Activated B cell treated with CpG ODN at 0.5 μM for 24 hours (primary cell): ENCODE results near the gene ARHGAP26. TPM values are rescaled to one million over a fixed set of nuclear protein-coding genes. Genes with fewer than 3 reads are reported as not detected.

ENCODE experiments used
- ATAC-seq: fragments of 200-7000 bp; cut with Tn5 transposase; one replicate; pipeline ENCODE4 v1.10.0; 2021; ENCODE audit warnings: low read depth, mild to moderate bottlenecking, moderate library complexity
- CTCF ChIA-PET: fragments of 350-600 bp; sonication (Branson Sonifier 250); formaldehyde crosslinking; loops from one replicate; lab custom pipeline; 2021; ENCODE audit warnings: antibody characterized with exemption; lab: Charles Lee
- POLR2A ChIA-PET: fragments of 350-600 bp; sonication (Branson Sonifier 250); formaldehyde crosslinking; loops from one replicate; lab custom pipeline; 2021; ENCODE audit warnings: antibody characterized with exemption; lab: Charles Lee
- DNase-seq: peaks from one replicate; pipeline ENCODE4 v3.0.0; 2022
- H3K27ac Mint-ChIP-seq: one replicate; pipeline ENCODE4 v1.8.0; 2020; ENCODE audit warnings: mixed read lengths
- H3K27me3 Mint-ChIP-seq: one replicate; pipeline ENCODE4 v1.8.0; 2021; ENCODE audit warnings: mixed read lengths
- H3K36me3 Mint-ChIP-seq: one replicate; pipeline ENCODE4 v1.8.0; 2021; ENCODE audit warnings: low read depth, mixed read lengths
- H3K4me1 Mint-ChIP-seq: one replicate; pipeline ENCODE4 v1.8.0; 2021; ENCODE audit warnings: mixed read lengths
- H3K4me3 Mint-ChIP-seq: one replicate; pipeline ENCODE4 v1.8.0; 2020; ENCODE audit warnings: mild to moderate bottlenecking, mixed read lengths
- H3K9me3 Mint-ChIP-seq: one replicate; pipeline ENCODE4 v1.8.0; 2020; ENCODE audit warnings: mixed read lengths
- intact Hi-C: fragments of 100-400 bp; cut with micrococcal nuclease; formaldehyde crosslinking; loops from one replicate; pipeline ENCODE4 v1.15.1; 2024
- total RNA-seq: library from RNA; stranded (reverse); gene quantifications from 2 replicates; pipeline ENCODE4 v1.2.3, GENCODE V29; 2022
- TF ChIP-seq, protein P1 (sequence below): fragments of 200-600 bp; IDR thresholded peaks from one replicate; pipeline ENCODE4 v1.8.0; 2022; ENCODE audit warnings: antibody characterized with exemption, mild to moderate bottlenecking

ARHGAP26 gene
- total RNA-seq, 1 donor from 2014 or later, result 20.9 TPM

DNA sequence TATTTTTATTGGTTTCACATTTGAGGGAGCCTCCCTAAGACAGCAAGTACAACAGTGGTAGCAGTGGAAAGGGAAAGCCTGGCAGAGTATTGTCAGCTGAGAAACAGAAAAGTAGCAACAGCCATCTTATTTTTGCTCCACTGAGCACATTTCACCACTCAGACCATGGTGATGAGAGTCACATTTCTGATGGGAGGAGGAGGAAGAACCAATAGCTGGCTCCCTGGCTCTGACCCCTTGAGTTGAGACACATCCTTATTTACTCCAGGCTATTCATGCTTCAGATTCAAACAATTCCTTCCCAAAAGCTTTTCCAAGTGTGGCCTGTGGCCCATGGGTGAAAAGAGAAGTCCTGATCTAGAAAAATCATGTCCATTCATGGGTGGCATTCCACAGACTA, 236.3 kb downstream of the ARHGAP26 start:
- no peak overlapping the region for H3K4me3 Mint-ChIP-seq
- DNase-seq, result no peak
- H3K9me3 Mint-ChIP-seq, result no peaks in the 10 kb centered on the region
- intact Hi-C loops, result loop anchor here (10.0 kb wide), 2 partner anchors 232 to 558 kb away; partner anchors contain the start of gene ARHGAP26
- H3K27ac Mint-ChIP-seq, result no peak overlapping the region
- H3K36me3 Mint-ChIP-seq, result no peaks in the 10 kb centered on the region
- ATAC-seq, result no peak
- ChIA-PET POLR2A (no interaction called here), CTCF (no interaction called here)
- H3K27me3 Mint-ChIP-seq, result no peaks in the 10 kb centered on the region
- peaks cover 79% of the 10 kb centered on the region for H3K4me1 Mint-ChIP-seq
- TF ChIP-seq, protein P1, sequence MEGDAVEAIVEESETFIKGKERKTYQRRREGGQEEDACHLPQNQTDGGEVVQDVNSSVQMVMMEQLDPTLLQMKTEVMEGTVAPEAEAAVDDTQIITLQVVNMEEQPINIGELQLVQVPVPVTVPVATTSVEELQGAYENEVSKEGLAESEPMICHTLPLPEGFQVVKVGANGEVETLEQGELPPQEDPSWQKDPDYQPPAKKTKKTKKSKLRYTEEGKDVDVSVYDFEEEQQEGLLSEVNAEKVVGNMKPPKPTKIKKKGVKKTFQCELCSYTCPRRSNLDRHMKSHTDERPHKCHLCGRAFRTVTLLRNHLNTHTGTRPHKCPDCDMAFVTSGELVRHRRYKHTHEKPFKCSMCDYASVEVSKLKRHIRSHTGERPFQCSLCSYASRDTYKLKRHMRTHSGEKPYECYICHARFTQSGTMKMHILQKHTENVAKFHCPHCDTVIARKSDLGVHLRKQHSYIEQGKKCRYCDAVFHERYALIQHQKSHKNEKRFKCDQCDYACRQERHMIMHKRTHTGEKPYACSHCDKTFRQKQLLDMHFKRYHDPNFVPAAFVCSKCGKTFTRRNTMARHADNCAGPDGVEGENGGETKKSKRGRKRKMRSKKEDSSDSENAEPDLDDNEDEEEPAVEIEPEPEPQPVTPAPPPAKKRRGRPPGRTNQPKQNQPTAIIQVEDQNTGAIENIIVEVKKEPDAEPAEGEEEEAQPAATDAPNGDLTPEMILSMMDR, result no peak

DNA sequence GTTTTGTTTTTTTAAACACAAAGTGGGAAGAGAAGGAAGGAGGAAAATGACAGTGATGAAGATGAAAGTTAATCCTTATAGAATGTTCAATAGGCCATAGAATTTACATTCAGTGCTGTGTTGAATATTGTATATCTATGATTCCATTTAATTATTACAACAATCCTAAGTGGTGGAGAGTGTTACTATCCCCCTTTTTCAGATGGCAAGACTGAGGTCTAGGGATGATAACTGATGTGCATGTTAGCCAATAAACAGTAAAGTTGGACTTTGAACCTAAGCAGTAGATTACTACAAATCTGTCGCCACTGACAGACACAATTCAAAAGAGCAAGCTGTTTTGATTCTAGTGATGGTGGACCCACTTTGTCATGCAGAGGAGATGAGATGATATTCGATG, 237.9 kb downstream of the ARHGAP26 start:
- CTCF ChIA-PET, result interaction anchor here (1.3 kb wide), 1 partner anchor 1183 kb away, joined by 4 read pairs; no protein-coding TSS in a partner anchor
- intact Hi-C loops, result loop anchor here (2.0 to 10.0 kb wide), 3 partner anchors 23 to 557 kb away; partner anchors contain the start of gene ARHGAP26
- POLR2A ChIA-PET, result no interaction called here
- no peak overlapping the region for H3K4me3 Mint-ChIP-seq
- H3K27me3 Mint-ChIP-seq, result no peaks in the 10 kb centered on the region
- no peaks in the 10 kb centered on the region for H3K9me3 Mint-ChIP-seq
- H3K27ac Mint-ChIP-seq, result no peak overlapping the region
- DNase-seq (no peak), ATAC-seq (no peak)
- H3K36me3 Mint-ChIP-seq, result no peaks in the 10 kb centered on the region
- peaks cover 64% of the 10 kb centered on the region for H3K4me1 Mint-ChIP-seq
- TF ChIP-seq, protein P1, result no peak

DNA sequence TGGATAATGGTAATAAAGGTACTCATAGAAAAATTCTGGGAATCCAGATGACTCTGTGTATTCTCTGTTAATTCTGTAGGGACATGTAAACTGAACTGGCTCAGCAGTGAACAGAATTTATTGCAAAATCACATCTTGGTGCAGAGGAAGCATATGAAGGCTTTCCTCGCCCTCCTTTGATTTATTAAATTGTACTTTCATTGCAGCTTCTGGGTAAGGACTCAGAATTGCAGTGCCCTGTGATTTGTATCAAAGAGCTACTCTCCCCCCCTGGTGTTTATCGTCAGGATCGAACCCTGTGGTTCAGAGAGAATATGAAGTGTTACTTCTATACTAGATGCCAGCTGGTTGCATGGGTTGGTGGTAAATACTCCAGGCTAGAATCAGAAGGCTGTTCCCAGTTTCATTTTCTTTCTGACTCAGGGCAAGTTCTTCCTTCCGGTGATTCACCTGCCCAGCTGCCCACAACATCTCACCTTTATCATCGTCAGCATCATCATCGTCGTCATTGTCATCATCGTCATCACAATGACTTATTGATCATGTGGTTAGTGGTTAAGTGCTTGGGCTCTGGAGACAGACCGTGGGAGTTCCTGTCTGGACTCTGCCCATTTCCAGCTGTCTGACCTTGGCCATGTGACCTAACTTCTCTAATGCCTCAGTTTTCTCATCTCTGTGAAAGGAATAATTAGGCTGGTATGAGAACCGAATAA, 238.8 kb downstream of the ARHGAP26 start:
- POLR2A ChIA-PET, result interaction anchor here (1.0 to 1.4 kb wide), 3 partner anchors 83 to 426 kb away, joined by 3 to 11 read pairs (median 3); partner anchors contain the start of gene NR3C1
- Mint-ChIP-seq H3K27me3 (no peaks in the 10 kb centered on the region), H3K9me3 (no peaks in the 10 kb centered on the region), H3K4me1 (peaks cover 55% of the 10 kb centered on the region), H3K27ac (peak overlapping the region; percentile 80), H3K4me3 (peak overlapping the region; percentile 30), H3K36me3 (no peaks in the 10 kb centered on the region)
- intact Hi-C loops, result loop anchor here (1.0 to 10.0 kb wide), 5 partner anchors 22 to 556 kb away; partner anchors contain the start of gene ARHGAP26
- CTCF ChIA-PET, result interaction anchor here (1.1 to 1.4 kb wide), 6 partner anchors 83 to 1182 kb away, joined by 3 to 6 read pairs (median 4); partner anchors contain the start of gene NR3C1
- ATAC-seq (peak; percentile 69), DNase-seq (no peak)
- TF ChIP-seq, protein P1, result no peak

DNA sequence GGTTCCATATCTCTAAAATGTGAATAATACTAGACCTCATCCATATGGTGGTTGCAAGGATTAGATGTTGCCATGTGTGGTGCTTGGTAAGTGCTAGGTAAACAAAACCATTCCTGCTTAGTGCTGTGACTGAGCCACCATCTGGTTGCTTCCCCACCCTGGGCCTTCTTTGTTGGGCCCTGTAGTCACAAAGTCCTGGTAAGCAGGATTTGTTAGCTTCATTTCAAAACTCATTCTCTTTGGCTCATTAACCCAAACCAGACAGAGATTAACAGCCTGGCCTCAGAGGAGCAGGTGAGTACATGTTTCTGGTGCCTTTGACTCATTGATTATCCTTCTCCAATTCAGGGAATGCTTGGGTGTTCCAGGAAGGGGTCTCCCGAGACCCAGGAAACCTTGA, 240.2 kb downstream of the ARHGAP26 start:
- ATAC-seq (no peak), DNase-seq (no peak)
- no peaks in the 10 kb centered on the region for H3K36me3 Mint-ChIP-seq
- no peak overlapping the region for H3K27ac Mint-ChIP-seq
- peaks cover 41% of the 10 kb centered on the region for H3K4me1 Mint-ChIP-seq
- intact Hi-C loops, result no loop called here
- no peaks in the 10 kb centered on the region for H3K27me3 Mint-ChIP-seq
- CTCF ChIA-PET, result no interaction called here
- TF ChIP-seq, protein P1, result no peak
- H3K9me3 Mint-ChIP-seq, result no peaks in the 10 kb centered on the region
- H3K4me3 Mint-ChIP-seq, result no peak overlapping the region
- POLR2A ChIA-PET, result interaction anchor here (0.5 kb wide), 1 partner anchor 57 kb away, joined by 7 read pairs; no protein-coding TSS in a partner anchor

DNA sequence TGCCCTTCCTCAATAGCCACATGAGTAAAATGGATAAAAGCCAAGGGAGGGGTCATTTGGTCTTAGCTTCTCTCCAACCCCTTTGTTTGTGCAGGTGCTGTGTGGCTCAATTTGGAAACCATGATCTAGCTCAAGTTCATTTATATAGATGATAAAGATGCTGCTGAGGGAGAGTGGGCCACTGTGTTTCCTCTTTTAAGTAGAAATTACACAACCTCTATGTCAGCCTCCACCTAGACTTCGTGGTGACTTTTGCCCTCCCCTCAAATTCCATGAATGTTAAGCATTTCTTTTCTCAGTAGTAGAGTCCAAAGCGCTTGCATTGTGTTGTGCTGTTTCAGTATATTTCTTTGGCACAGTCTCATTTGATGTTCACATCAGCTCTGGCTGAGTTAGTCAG, 241.4 kb downstream of the ARHGAP26 start:
- Mint-ChIP-seq H3K36me3 (no peaks in the 10 kb centered on the region), H3K27ac (no peak overlapping the region), H3K27me3 (no peaks in the 10 kb centered on the region), H3K9me3 (no peaks in the 10 kb centered on the region), H3K4me3 (no peak overlapping the region), H3K4me1 (peaks cover 31% of the 10 kb centered on the region)
- ATAC-seq (no peak), DNase-seq (no peak)
- TF ChIP-seq, protein P1, result no peak
- CTCF ChIA-PET, result interaction anchor here (0.5 to 1.1 kb wide), 2 partner anchors 8 to 566 kb away, joined by 3 to 4 read pairs; no protein-coding TSS in a partner anchor
- POLR2A ChIA-PET, result interaction anchor here (0.8 kb wide), 1 partner anchor 18 kb away, joined by 3 read pairs; no protein-coding TSS in a partner anchor
- intact Hi-C loops, result no loop called here
